ENCODE results near the gene SPDYE3.
"Not testable (repeated sequence)": the region's sequence is repeated elsewhere in the genome, so short reads cannot be mapped to it uniquely, and the experiment has no call there.

SPDYE3 gene

GRCh38 chr7:100282069-100282608 is 25.4 kb upstream of the SPDYE3 start:
- intact Hi-C loops (cut with DNase I), result not testable (repeated sequence)

GRCh38 chr7:100283147-100283546 is 24.4 kb upstream of the SPDYE3 start:
- intact Hi-C loops (cut with DNase I); DNase-seq: not testable (repeated sequence)

More at GRCh38 chr7:100282069-100282608, 25.4 kb upstream of the SPDYE3 start:
- not testable (repeated sequence) for DNase-seq

DNA sequence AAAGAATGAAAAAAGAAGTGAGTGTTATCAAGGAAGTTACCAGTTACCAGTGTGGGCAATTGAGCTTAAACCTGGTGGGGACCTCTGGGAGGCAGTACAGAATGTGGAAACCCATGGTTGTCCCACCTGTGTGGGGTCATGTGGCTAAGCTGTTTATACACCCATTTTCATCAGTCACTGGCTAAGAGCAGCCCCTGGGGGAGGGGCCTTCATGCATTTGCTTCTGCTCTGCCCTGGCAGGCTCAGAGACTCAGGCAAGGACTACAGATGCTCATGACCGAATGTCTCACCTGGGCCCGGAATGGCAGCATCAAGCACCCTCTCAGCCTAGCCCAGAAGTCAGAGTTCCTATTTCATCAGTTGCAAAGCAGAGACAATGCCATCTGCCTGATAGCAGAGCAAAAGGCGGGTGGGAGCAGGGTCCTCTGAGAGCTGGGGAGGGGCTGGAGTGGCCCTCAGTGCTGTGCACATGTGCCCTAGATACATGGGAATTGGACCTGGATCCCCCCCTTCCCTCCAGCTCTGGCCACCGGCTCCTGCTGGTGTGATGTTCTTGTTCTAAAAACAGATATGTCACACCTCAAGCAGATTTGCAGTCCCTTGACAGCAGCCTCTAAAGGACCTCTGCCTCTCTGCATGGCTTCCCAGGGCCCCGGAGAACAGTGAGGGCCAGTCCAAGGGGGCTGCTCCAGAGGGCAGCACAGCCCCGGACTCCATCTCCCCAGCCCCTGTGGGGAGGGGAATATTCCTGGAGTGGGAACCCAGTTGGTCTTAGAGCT is 20.1 kb upstream of the SPDYE3 start:
- DNase-seq; intact Hi-C loops (cut with DNase I): not testable (repeated sequence)

DNA sequence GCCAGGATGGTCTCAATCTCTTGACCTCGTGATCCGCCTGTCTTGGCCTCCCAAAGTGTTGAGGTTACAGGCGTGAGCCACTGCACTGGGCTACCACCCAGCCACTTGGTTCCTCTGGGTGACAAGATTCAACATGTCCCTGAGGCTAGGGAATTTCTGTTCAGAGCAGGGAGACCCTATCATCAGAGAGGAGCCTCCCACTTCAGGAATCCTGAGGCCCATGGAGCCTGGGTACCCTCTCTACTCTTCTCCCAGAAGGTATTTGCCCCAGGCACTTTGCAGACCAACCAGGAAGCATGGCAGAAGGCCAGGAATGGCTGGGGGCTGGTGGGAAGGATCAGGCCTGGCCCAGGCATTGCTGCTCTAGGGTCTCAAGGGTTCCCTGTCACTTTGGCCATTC is 19.2 kb upstream of the SPDYE3 start:
- intact Hi-C loops (cut with DNase I); DNase-seq: not testable (repeated sequence)

GRCh38 chr7:100292162-100292561 is 15.3 kb upstream of the SPDYE3 start:
- intact Hi-C loops (cut with DNase I); DNase-seq: not testable (repeated sequence)

- intact Hi-C loops (cut with DNase I); DNase-seq: not testable (repeated sequence)
Measured at GRCh38 chr7:100295269-100295668, 12.2 kb upstream of the SPDYE3 start.

DNA sequence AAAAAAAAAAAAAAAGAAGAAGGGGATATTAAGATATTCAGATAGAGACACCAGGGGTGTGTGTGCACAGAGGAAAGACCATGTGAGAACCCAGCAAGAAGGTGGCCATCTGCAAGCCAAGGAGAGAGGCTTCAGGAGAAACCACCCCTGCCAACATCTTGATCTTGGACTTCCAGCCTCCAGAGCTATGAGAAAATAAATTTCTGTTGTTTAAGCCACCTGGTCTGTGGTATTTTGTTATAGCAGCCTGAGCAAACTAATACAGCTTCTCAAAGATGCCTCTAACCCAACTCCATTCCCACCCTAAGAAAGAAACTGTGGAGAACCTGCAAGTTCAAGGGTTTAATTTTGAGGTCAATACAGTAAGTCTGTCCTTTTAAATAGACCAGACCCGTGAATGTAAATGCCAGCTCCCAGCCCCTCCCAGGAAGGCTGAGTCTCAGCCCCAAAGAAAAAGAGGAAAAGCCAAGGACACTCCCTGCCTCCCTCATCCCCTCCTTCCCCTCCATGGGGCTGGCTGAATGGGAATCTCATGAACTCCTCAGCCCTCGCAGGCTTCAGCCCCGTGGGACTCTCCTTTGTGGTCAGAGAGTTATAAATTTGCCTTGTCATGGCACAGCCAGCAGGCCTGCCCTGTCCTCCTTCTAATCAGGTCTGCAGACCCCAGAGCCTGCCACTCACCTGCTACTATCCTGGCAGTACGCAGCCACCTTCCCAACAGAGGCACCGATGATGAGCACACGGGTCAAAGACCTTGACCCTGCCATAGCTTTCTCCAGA is 9.5 kb upstream of the SPDYE3 start:
- DNase-seq; intact Hi-C loops (cut with DNase I): not testable (repeated sequence)

GRCh38 chr7:100298632-100298895 is 8.9 kb upstream of the SPDYE3 start:
- DNase-seq; intact Hi-C loops (cut with DNase I): not testable (repeated sequence)

- intact Hi-C loops (cut with DNase I); DNase-seq: not testable (repeated sequence)
Measured at GRCh38 chr7:100304526-100304925, 3.0 kb upstream of the SPDYE3 start.

- DNase-seq; intact Hi-C loops (cut with DNase I): not testable (repeated sequence)
Measured at GRCh38 chr7:100318329-100318728, 10.8 kb downstream of the SPDYE3 start.

- DNase-seq; intact Hi-C loops (cut with DNase I): not testable (repeated sequence)
Measured at GRCh38 chr7:100321648-100322047, 14.1 kb downstream of the SPDYE3 start.

DNA sequence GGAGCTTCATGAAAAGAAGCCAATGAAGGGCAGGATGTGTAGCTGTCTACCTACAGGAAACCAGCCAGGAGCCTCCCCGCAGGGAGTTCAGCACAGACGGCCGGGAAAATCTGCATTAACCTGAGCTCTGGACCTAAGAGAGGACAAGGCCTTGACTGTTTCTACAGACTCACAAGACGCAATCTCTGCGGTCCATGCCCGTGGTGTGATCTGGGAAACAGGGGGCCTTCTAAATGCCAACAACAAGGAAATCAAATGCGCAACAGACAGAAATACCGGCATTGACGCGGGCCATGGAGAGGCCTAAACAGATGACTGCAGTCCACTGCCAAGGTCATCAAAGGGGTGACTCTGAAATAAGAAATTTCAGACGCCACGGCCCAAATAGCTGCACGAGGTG is 16.7 kb downstream of the SPDYE3 start:
- DNase-seq; intact Hi-C loops (cut with DNase I): not testable (repeated sequence)

GRCh38 chr7:100325671-100326070 is 18.2 kb downstream of the SPDYE3 start:
- intact Hi-C loops (cut with DNase I), result not testable (repeated sequence)

GRCh38 chr7:100326914-100327313 is 19.4 kb downstream of the SPDYE3 start:
- DNase-seq; intact Hi-C loops (cut with DNase I): not testable (repeated sequence)

More at GRCh38 chr7:100325671-100326070, 18.2 kb downstream of the SPDYE3 start:
- DNase-seq, result not testable (repeated sequence)

- intact Hi-C loops (cut with DNase I), result not testable (repeated sequence)
- DNase-seq, result peak; percentile 85 to 97 (median 94)
Measured at GRCh38 chr7:100335566-100336466, 28.3 kb downstream of the SPDYE3 start.

- DNase-seq; intact Hi-C loops (cut with DNase I): not testable (repeated sequence)
Measured at GRCh38 chr7:100338083-100338696, 30.7 kb downstream of the SPDYE3 start.

DNA sequence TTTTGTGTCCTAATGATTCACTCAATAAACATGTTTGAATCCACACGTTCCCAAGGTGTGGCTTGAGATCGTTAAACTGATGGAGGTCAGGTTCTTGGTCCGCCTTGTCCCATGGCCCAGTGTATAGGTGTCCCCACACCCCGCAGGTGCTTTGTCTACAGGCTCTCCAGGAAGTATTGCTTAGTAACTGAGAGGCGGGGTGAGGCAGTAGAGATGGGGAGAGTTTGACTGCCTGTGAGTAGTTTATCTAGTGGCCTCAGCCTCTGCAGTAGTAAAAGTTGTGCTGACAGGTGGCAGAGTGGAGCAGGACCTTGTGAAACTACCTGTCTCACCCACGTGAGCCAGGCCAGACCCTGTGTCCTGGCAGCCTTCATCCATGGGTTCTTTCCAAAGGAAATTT is 33.8 kb downstream of the SPDYE3 start:
- intact Hi-C loops (cut with DNase I), result not testable (repeated sequence)
- peak in 1 of 42 donors; percentile 10 for DNase-seq

DNA sequence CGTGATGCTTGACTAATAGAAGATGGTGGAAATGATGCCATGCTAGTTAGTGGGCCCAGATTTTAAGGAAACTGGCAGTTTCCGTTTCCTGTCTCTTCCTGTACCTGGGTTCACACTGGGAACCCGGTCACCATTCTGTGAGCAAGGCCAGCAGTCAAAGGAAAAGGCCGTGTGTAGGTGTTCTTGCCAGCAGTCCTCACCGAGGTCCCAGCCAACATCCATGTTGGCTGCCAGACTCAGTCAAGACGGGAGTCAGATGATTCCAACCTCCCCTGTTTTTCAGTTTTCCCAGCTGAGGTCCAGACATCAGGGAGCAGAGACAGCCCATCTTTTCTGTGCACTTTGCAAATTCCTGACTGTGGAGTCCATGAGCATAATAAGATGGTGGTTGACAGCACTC is 35.3 kb downstream of the SPDYE3 start:
- DNase-seq, result peak in 1 of 42 donors; percentile 36
- intact Hi-C loops (cut with DNase I), result no loop called here
